ENCODE results near the gene CLN3. TPM values are rescaled to one million over a fixed set of nuclear protein-coding genes. Genes with fewer than 3 reads are reported as not detected.
A peak's percentile ranks its signal among the peaks of the same experiment; 100 is the strongest.
"Not testable (repeated sequence)": the region's sequence is repeated elsewhere in the genome, so short reads cannot be mapped to it uniquely, and the experiment has no call there.

Gene CLN3
- total RNA-seq, 3 donors from 2014 or later = 73.4 to 125 (median 101) TPM

- DNase-seq = no peak
- H3K9me3 ChIP-seq = no peaks in the 10 kb centered on the region
- H3K4me1 ChIP-seq (ENCODE audit: low read depth) = no peaks in the 10 kb centered on the region
- TF ChIP-seq CTCF (IDR thresholded peaks at IDR 0.05) = no peak
- intact Hi-C loops (cut with DNase I, micrococcal nuclease) = no loop called here
- H3K4me3 ChIP-seq = no peak overlapping the region
- ATAC-seq = no peak
- H3K36me3 ChIP-seq (ENCODE audit: low read depth) = no peaks in the 10 kb centered on the region
Measured at GRCh38 chr16:28505489-28506137, 13.7 kb upstream of the CLN3 start.

GRCh38 chr16:28504707-28505404 is 13.0 kb upstream of the CLN3 start:
- no peaks in the 10 kb centered on the region for H3K36me3 ChIP-seq (ENCODE audit: low read depth)
- DNase-seq (no peak), ATAC-seq (peak; percentile 42)
- intact Hi-C loops (cut with DNase I, micrococcal nuclease) = no loop called here
- H3K9me3 ChIP-seq = no peaks in the 10 kb centered on the region
- no peaks in the 10 kb centered on the region for H3K4me1 ChIP-seq (ENCODE audit: low read depth)
- no peak overlapping the region for H3K4me3 ChIP-seq
- no peak for TF ChIP-seq CTCF (IDR thresholded peaks at IDR 0.05)

- Histone ChIP-seq H3K4me3 (no peak overlapping the region), H3K4me1 (ENCODE audit: low read depth) (no peaks in the 10 kb centered on the region), H3K36me3 (ENCODE audit: low read depth) (no peaks in the 10 kb centered on the region), H3K9me3 (no peaks in the 10 kb centered on the region)
- no peak for TF ChIP-seq CTCF (IDR thresholded peaks at IDR 0.05)
- DNase-seq (no peak), ATAC-seq (no peak)
- intact Hi-C loops (cut with DNase I, micrococcal nuclease) = no loop called here
Measured at GRCh38 chr16:28503470-28504259, 11.8 kb upstream of the CLN3 start.

GRCh38 chr16:28502290-28502689 is 10.4 kb upstream of the CLN3 start:
- DNase-seq (no peak), ATAC-seq (no peak)
- Histone ChIP-seq H3K36me3 (ENCODE audit: low read depth) (no peaks in the 10 kb centered on the region), H3K9me3 (no peaks in the 10 kb centered on the region), H3K4me1 (ENCODE audit: low read depth) (peaks cover 3% of the 10 kb centered on the region), H3K4me3 (no peak overlapping the region)
- no peak for TF ChIP-seq CTCF (IDR thresholded peaks at IDR 0.05)
- intact Hi-C loops (cut with DNase I, micrococcal nuclease) = no loop called here

GRCh38 chr16:28501258-28502232 is 9.7 kb upstream of the CLN3 start:
- H3K4me3 ChIP-seq = no peak overlapping the region
- ATAC-seq = no peak
- no peak for TF ChIP-seq CTCF (IDR thresholded peaks at IDR 0.05)

DNA sequence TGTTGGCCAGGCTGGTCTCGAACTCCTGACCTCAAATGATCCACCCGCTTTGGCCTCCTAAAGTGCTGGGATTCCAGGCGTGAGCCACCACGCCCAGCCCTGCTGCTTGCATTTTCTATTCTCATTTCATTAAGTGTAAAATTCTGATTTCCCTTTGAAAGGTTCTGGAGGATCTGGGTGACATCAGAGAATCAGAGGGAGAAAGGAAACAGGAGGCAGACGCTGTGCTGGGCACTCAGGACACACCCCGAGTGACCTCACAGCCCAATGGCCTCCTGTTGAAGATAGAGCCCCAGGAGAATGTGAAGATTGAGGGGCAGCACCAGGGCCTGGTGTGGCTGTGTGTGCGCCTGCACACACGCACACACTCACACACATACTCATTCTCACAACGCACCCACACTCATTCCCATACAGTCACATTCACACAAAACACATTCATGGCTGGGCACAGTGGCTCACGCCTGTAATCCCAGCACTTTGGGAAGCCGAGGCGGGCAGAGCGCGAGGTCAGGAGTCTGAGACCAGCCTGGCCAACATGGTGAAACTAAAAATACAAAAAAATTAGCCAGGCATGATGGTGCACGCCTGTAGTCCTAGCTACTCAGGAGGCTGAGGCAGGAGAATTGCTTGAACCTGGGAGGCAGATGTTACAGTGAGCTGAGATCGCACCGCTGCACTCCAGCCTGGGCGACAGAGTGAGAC is 8.8 kb upstream of the CLN3 start:
- ATAC-seq; DNase-seq; H3K36me3 ChIP-seq (ENCODE audit: low read depth); H3K4me1 ChIP-seq (ENCODE audit: low read depth); intact Hi-C loops (cut with DNase I, micrococcal nuclease); H3K9me3 ChIP-seq; H3K4me3 ChIP-seq: not testable (repeated sequence)

More at GRCh38 chr16:28501258-28502232, 9.7 kb upstream of the CLN3 start:
- H3K36me3 ChIP-seq (ENCODE audit: low read depth) = no peaks in the 10 kb centered on the region
- no peaks in the 10 kb centered on the region for H3K9me3 ChIP-seq
- intact Hi-C loops (cut with DNase I, micrococcal nuclease) = no loop called here
- no peak for DNase-seq
- H3K4me1 ChIP-seq (ENCODE audit: low read depth) = peaks cover 5% of the 10 kb centered on the region

Measured in mucosa of descending colon (tissue), 3 donors.